ENCODE data around the gene ITGB6.

Gene ITGB6

DNA sequence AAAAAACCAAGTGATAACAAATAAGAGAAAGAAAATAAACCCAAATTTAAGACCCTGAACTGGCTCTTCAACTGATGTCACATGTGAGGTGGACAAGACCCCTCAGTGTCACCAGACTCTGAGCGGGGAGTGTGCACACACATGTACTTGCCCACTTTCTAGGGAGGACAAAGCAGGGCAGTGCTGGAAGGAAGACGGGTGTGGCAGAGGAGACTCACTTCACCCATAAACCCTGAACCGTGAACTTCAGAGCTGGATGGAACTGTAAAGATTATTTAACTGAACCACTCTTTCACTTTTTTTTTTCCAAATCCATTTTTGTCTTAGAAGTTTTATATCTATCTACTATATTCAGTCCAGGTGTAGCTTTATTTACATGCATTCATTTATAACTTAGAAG lies 149.9 kb downstream of the ITGB6 start:
- DNase-seq (ENCODE audit: low spot score): no peak

Data from hematopoietic multipotent progenitor cell treated with erythropoietin and hydrocortisone succinate and interleukin-3 and kit ligand, for 15 days (in vitro differentiated cells).